A549 (cell line): Measurements from ENCODE around the gene PLD3. TPM values are rescaled to one million over a fixed set of nuclear protein-coding genes. Genes with fewer than 3 reads are reported as not detected.

Experiments
- ATAC-seq, 2 experiments: fragments of 200-7000 bp in 1 of 2; fragments of >200 bp in 1 of 2; cut with Nextera tagmentation in 1 of 2; cut with Tn5 transposase in 1 of 2; 3 replicates each; pipeline versions ENCODE4 v1.8.0 to v1.9.1; 2018 to 2020; ENCODE audit warnings: mild to moderate bottlenecking in 1 of 2, moderate library complexity in 1 of 2
- CTCF ChIA-PET: fragments of 300-600 bp; sonication (Branson Sonifier 250); formaldehyde crosslinking; extraction: SDS; loops from one replicate; lab custom pipeline; 2021; ENCODE audit warnings: antibody characterized with exemption, inconsistent platforms; lab: Yijun Ruan, JAX
- POLR2A ChIA-PET: fragments of 350-600 bp; formaldehyde crosslinking; extraction: SDS; loops from one replicate; lab custom pipeline; 2021; ENCODE audit warnings: antibody characterized with exemption, inconsistent platforms; lab: Yijun Ruan, JAX
- DNase-seq, 2 experiments: peaks; one replicate each; pipeline versions ENCODE4 v3.0.0 to v3.0.0-alpha.2; 2011 to 2016; ENCODE audit warnings: low read depth in 1 of 2, low spot score in 1 of 2
- FAIRE-seq: peaks from 2 replicates; lab custom pipeline; 2011; peaks lifted over from hg19 to GRCh38; lab: Jason Lieb, UNC
- H3K27ac ChIP-seq, 2 experiments: fragments of >200 bp; sonication (Bioruptor Twin); formaldehyde crosslinking; 3 replicates each; pipeline ENCODE4 v1.5.1; 2016 to 2017
- H3K4me1 ChIP-seq: fragments of >200 bp; sonication (Bioruptor Twin); formaldehyde crosslinking; 3 replicates; pipeline ENCODE4 v1.6.1; 2016
- H3K4me2 ChIP-seq: fragments of >200 bp; sonication (Bioruptor Twin); formaldehyde crosslinking; 3 replicates; pipeline ENCODE4 v1.6.1; 2016
- H3K4me3 ChIP-seq: fragments of >200 bp; sonication (Bioruptor Twin); formaldehyde crosslinking; 3 replicates; pipeline ENCODE4 v1.5.1; 2016
- H3K9me3 ChIP-seq: fragments of >200 bp; sonication (Bioruptor Twin); formaldehyde crosslinking; 3 replicates; pipeline ENCODE4 v1.6.1; 2016
- CBX2 ChIP-seq: fragments of 200-600 bp; sonication (generic); IDR thresholded peaks from 2 replicates; pipeline ENCODE4 v1.6.1; 2016; ENCODE audit warnings: low read depth, mild to moderate bottlenecking, borderline replicate concordance
- EHMT2 ChIP-seq: fragments of 200-600 bp; sonication (generic); IDR thresholded peaks from 2 replicates; pipeline ENCODE4 v1.6.1; 2016; ENCODE audit warnings: antibody characterized with exemption, low read depth, mild to moderate bottlenecking, moderate library complexity
- FOSB ChIP-seq: fragments of 250-450 bp; sonication (Bioruptor Pico); IDR thresholded peaks from 2 replicates; pipeline ENCODE4 v1.5.0; 2020; ENCODE audit warnings: mild to moderate bottlenecking, moderate library complexity
- HDAC2 ChIP-seq: fragments of 200-600 bp; sonication (generic); IDR thresholded peaks from 2 replicates; pipeline ENCODE4 v1.6.1; 2016
- HEYL ChIP-seq: fragments of 250-450 bp; sonication (Bioruptor Pico); IDR thresholded peaks from 2 replicates; pipeline ENCODE4 v1.8.0; 2021; ENCODE audit warnings: mild to moderate bottlenecking, moderate library complexity
- JUNB ChIP-seq: fragments of >200 bp; sonication (Bioruptor Twin); formaldehyde crosslinking; IDR thresholded peaks from 2 replicates; pipeline ENCODE4 v1.6.1; 2016
- MYC ChIP-seq: IDR thresholded peaks from 2 replicates; pipeline ENCODE4 v1.6.1; 2012; ENCODE audit warnings: mild to moderate bottlenecking, inconsistent platforms, low read length, improper control_type of control experiment, borderline replicate concordance
- NFE2L2 ChIP-seq: fragments of 150-350 bp; conservative IDR thresholded peaks from 2 replicates; pipeline ENCODE4 v1.6.1; 2014; ENCODE audit warnings: low read length
- NPAS2 ChIP-seq: fragments of 250-450 bp; sonication (Bioruptor Pico); IDR thresholded peaks from 2 replicates; pipeline ENCODE4 v1.8.0; 2022; ENCODE audit warnings: mild to moderate bottlenecking, moderate library complexity, borderline replicate concordance
- PHF8 ChIP-seq: fragments of 200-600 bp; sonication (generic); IDR thresholded peaks from 2 replicates; pipeline ENCODE4 v1.6.1; 2016; ENCODE audit warnings: low read depth, mild to moderate bottlenecking, antibody characterized with exemption, moderate library complexity, borderline replicate concordance
- POLR2A ChIP-seq: IDR thresholded peaks from 2 replicates; pipeline ENCODE4 v1.6.1; 2012; ENCODE audit warnings: mild to moderate bottlenecking, low read length
- RAD21 ChIP-seq, 2 experiments: fragments of >200 bp in 1 of 2; sonication (Bioruptor Twin) in 1 of 2; formaldehyde crosslinking in 1 of 2; IDR thresholded peaks in 1 of 2; conservative IDR thresholded peaks in 1 of 2; 2 replicates in 1 of 2; 3 replicates in 1 of 2; pipeline ENCODE4 v1.6.1; 2012 to 2018; ENCODE audit warnings: inconsistent platforms in 1 of 2
- RARB ChIP-seq: fragments of 250-450 bp; sonication (Bioruptor Pico); IDR thresholded peaks from 2 replicates; pipeline ENCODE4 v1.8.0; 2021; ENCODE audit warnings: mild to moderate bottlenecking, moderate library complexity
- RFX5 ChIP-seq: fragments of 450-650 bp; IDR thresholded peaks from 2 replicates; pipeline ENCODE4 v1.7.1; 2014; ENCODE audit warnings: antibody characterized with exemption, mild to moderate bottlenecking, moderate library complexity
- SREBF2 ChIP-seq: fragments of 450-650 bp; IDR thresholded peaks from 2 replicates; pipeline ENCODE4 v1.6.1; 2014; ENCODE audit warnings: mild to moderate bottlenecking, moderate library complexity
- TP53 ChIP-seq: fragments of 250-450 bp; sonication (Bioruptor Pico); IDR thresholded peaks from 2 replicates; pipeline ENCODE4 v1.5.0; 2021; ENCODE audit warnings: mild to moderate bottlenecking, moderate library complexity
- ZC3H11A ChIP-seq: fragments of 450-650 bp; IDR thresholded peaks from 2 replicates; pipeline ENCODE4 v1.6.1; 2014; ENCODE audit warnings: antibody characterized with exemption, mild to moderate bottlenecking
- ZFP36 ChIP-seq: fragments of 450-650 bp; IDR thresholded peaks from 2 replicates; pipeline ENCODE4 v1.6.1; 2014; ENCODE audit warnings: borderline replicate concordance; ENCODE audit not compliant: partially characterized antibody
- WGBS: methylation state at CpG from one replicate; pipeline ENCODE4 v1.1.6; 2017; ENCODE audit errors: missing lambda C conversion rate; 5-methylcytosine and 5-hydroxymethylcytosine counted together
- polyA plus RNA-seq, 4 experiments: library from polyadenylated mRNA; depleted of rRNA in 3 of 4; stranded (reverse); fragments of >200 nt; fragmentation: RNase III in 1 of 4; extraction: RNeasy Plus Mini Kit Qiagen cat#74134 plus additional on column Dnase treatment in 1 of 4; gene quantifications; 2 replicates in 3 of 4; 3 replicates in 1 of 4; pipeline ENCODE4 v1.2.3, GENCODE V29; 2011 to 2017
- TF ChIP-seq, protein P1 (sequence below): fragments of >200 bp; sonication (Bioruptor Twin); formaldehyde crosslinking; IDR thresholded peaks from 2 replicates; pipeline ENCODE4 v1.6.1; 2016
- TF ChIP-seq, protein P2 (sequence below): fragments of >200 bp; sonication (Bioruptor Twin); formaldehyde crosslinking; IDR thresholded peaks from 3 replicates; pipeline ENCODE4 v1.6.1; 2016
- TF ChIP-seq, protein P3 (sequence below): fragments of 200-600 bp; sonication (generic); IDR thresholded peaks from 2 replicates; pipeline ENCODE4 v1.6.1; 2016; ENCODE audit warnings: antibody characterized with exemption, mild to moderate bottlenecking, moderate library complexity
- TF ChIP-seq, protein P4 (sequence below): fragments of >200 bp; sonication (Bioruptor Twin); formaldehyde crosslinking; IDR thresholded peaks from 3 replicates; pipeline ENCODE4 v1.5.1; 2016
- TF ChIP-seq, protein P5 (sequence below): fragments of 150-350 bp; IDR thresholded peaks from 2 replicates; pipeline ENCODE4 v1.6.1; 2014; ENCODE audit warnings: low read depth, mild to moderate bottlenecking, low read length

The PLD3 gene
- polyA plus RNA-seq, 2 of the 4 experiments (the other 2 are of a cell fraction), result 265 to 290 TPM

DNA sequence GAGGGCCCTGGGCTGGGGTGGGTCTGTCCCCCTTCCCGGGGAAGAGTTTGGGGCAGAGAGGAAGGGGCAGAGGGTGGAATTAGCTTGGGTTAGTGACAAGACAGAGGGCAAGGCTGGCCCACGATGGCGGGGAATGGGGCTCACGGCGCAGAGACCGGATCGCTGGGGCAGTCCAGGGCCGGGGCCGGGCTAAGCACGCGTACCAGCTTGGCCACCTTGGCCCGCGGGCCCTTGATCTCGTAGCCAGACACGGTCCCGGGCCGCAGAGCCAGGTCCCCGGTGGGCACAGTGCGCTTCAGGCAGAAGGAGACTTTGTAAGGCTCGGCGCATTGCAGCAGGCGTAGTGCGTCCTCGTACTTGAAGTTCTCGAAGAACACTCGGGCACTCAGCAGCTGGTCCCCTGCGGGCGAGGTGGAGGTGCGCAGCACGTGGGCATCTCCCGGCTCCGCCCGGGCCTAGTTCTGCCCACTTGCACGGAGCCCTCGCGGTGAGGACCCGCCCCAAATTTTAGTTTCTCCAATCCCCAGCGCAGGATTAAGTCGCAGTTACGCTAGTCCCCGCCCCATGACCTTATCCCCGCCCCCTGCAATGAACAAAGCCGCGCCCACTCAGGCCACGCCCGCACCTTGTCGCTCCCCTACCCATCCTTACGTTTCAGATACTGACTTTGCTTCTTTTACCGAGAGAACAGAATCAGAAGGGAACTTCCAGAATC, 50.1 kb downstream of the PLD3 start:
- 86% methylated on average over 49 of the region's 49 CpGs for WGBS
- no peak overlapping the region for H3K27ac ChIP-seq
- no peak overlapping the region for H3K4me2 ChIP-seq
- ATAC-seq, result no peak; a peak in 1 of 6 replicates
- H3K4me3 ChIP-seq, result no peak overlapping the region
- TF ChIP-seq POLR2A, result no peak
- no peak for TF ChIP-seq NPAS2
- TF ChIP-seq TP53, result no peak
- no peak for TF ChIP-seq JUNB
- no peak for TF ChIP-seq RAD21 (conservative IDR thresholded peaks at IDR 0.05 in 1 of 2, IDR thresholded peaks at IDR 0.05 in 1 of 2)
- no peak for TF ChIP-seq SREBF2
- TF ChIP-seq MYC, result no peak
- TF ChIP-seq ZFP36, result no peak
- TF ChIP-seq, protein P1, sequence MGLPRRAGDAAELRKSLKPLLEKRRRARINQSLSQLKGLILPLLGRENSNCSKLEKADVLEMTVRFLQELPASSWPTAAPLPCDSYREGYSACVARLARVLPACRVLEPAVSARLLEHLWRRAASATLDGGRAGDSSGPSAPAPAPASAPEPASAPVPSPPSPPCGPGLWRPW, result no peak
- TF ChIP-seq FOSB, result no peak
- TF ChIP-seq NFE2L2, result no peak
- TF ChIP-seq, protein P2, sequence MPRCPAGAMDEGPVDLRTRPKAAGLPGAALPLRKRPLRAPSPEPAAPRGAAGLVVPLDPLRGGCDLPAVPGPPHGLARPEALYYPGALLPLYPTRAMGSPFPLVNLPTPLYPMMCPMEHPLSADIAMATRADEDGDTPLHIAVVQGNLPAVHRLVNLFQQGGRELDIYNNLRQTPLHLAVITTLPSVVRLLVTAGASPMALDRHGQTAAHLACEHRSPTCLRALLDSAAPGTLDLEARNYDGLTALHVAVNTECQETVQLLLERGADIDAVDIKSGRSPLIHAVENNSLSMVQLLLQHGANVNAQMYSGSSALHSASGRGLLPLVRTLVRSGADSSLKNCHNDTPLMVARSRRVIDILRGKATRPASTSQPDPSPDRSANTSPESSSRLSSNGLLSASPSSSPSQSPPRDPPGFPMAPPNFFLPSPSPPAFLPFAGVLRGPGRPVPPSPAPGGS, result no peak
- TF ChIP-seq EHMT2, result no peak
- TF ChIP-seq, protein P3, sequence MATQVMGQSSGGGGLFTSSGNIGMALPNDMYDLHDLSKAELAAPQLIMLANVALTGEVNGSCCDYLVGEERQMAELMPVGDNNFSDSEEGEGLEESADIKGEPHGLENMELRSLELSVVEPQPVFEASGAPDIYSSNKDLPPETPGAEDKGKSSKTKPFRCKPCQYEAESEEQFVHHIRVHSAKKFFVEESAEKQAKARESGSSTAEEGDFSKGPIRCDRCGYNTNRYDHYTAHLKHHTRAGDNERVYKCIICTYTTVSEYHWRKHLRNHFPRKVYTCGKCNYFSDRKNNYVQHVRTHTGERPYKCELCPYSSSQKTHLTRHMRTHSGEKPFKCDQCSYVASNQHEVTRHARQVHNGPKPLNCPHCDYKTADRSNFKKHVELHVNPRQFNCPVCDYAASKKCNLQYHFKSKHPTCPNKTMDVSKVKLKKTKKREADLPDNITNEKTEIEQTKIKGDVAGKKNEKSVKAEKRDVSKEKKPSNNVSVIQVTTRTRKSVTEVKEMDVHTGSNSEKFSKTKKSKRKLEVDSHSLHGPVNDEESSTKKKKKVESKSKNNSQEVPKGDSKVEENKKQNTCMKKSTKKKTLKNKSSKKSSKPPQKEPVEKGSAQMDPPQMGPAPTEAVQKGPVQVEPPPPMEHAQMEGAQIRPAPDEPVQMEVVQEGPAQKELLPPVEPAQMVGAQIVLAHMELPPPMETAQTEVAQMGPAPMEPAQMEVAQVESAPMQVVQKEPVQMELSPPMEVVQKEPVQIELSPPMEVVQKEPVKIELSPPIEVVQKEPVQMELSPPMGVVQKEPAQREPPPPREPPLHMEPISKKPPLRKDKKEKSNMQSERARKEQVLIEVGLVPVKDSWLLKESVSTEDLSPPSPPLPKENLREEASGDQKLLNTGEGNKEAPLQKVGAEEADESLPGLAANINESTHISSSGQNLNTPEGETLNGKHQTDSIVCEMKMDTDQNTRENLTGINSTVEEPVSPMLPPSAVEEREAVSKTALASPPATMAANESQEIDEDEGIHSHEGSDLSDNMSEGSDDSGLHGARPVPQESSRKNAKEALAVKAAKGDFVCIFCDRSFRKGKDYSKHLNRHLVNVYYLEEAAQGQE, result no peak
- TF ChIP-seq PHF8, result no peak
- no peak for TF ChIP-seq RARB (CRISPR knock-in tag)
- TF ChIP-seq RFX5, result no peak
- TF ChIP-seq, protein P4, sequence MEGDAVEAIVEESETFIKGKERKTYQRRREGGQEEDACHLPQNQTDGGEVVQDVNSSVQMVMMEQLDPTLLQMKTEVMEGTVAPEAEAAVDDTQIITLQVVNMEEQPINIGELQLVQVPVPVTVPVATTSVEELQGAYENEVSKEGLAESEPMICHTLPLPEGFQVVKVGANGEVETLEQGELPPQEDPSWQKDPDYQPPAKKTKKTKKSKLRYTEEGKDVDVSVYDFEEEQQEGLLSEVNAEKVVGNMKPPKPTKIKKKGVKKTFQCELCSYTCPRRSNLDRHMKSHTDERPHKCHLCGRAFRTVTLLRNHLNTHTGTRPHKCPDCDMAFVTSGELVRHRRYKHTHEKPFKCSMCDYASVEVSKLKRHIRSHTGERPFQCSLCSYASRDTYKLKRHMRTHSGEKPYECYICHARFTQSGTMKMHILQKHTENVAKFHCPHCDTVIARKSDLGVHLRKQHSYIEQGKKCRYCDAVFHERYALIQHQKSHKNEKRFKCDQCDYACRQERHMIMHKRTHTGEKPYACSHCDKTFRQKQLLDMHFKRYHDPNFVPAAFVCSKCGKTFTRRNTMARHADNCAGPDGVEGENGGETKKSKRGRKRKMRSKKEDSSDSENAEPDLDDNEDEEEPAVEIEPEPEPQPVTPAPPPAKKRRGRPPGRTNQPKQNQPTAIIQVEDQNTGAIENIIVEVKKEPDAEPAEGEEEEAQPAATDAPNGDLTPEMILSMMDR, result no peak
- CTCF ChIA-PET, result interaction anchor here (1.0 to 1.2 kb wide), 3 partner anchors 93 to 236 kb away, joined by 3 read pairs; no protein-coding TSS in a partner anchor
- H3K4me1 ChIP-seq, result peaks cover 5% of the 10 kb centered on the region; the same call in 1 of the 3 replicates
- no peaks in the 10 kb centered on the region for H3K9me3 ChIP-seq
- peak in 1 of 2 experiments; percentile 57 for DNase-seq
- POLR2A ChIA-PET, result no interaction called here
- no peak for FAIRE-seq

GRCh38 chr19:40400559-40400958, 52.1 kb downstream of the PLD3 start:
- Histone ChIP-seq H3K4me3 (no peak overlapping the region), H3K9me3 (no peaks in the 10 kb centered on the region), H3K27ac (no peak overlapping the region), H3K4me1 (peaks cover 10% of the 10 kb centered on the region), H3K4me2 (no peak overlapping the region)
- ATAC-seq (no peak), FAIRE-seq (no peak), DNase-seq (no peak)
- TF ChIP-seq HEYL (CRISPR knock-in tag) (no peak), RFX5 (no peak), ZC3H11A (no peak), CBX2 (no peak), MYC (no peak), HDAC2 (no peak)
- TF ChIP-seq, protein P5, sequence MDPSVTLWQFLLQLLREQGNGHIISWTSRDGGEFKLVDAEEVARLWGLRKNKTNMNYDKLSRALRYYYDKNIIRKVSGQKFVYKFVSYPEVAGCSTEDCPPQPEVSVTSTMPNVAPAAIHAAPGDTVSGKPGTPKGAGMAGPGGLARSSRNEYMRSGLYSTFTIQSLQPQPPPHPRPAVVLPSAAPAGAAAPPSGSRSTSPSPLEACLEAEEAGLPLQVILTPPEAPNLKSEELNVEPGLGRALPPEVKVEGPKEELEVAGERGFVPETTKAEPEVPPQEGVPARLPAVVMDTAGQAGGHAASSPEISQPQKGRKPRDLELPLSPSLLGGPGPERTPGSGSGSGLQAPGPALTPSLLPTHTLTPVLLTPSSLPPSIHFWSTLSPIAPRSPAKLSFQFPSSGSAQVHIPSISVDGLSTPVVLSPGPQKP, result no peak
- ChIA-PET POLR2A (no interaction called here), CTCF (interaction anchor here (1.2 to 14.6 kb wide), 5 partner anchors 7 to 261 kb away, joined by 4 to 240 read pairs (median 5); partner anchors contain the start of genes BLVRB and PRX)
- WGBS, result 38% methylated on average over 3 of the region's 3 CpGs
